Hepatocyte (in vitro differentiated cells): Measurements from ENCODE around the gene RELCH. TPM values are rescaled to one million over a fixed set of nuclear protein-coding genes. Genes with fewer than 3 reads are reported as not detected.

Experiments
- DNase-seq: peaks from one replicate; pipeline ENCODE4 v3.0.0-alpha.2; 2016; ENCODE audit warnings: low spot score
- H2AFZ ChIP-seq: fragments of 200-600 bp; sonication (generic); 2 replicates; pipeline ENCODE4 v1.6.0; 2016; ENCODE audit warnings: antibody characterized with exemption, mild to moderate bottlenecking
- H3K27ac ChIP-seq: fragments of 200-600 bp; sonication (generic); 2 replicates; pipeline ENCODE4 v1.5.1; 2016; ENCODE audit warnings: mild to moderate bottlenecking
- H3K27me3 ChIP-seq: fragments of 200-600 bp; sonication (generic); 2 replicates; pipeline ENCODE4 v1.6.1; 2016
- H3K36me3 ChIP-seq: fragments of 200-600 bp; sonication (generic); replicated peaks from 2 replicates; pipeline ENCODE4 v1.5.1; 2016; ENCODE audit warnings: low read depth; ENCODE audit not compliant: insufficient read depth
- H3K4me1 ChIP-seq: fragments of 200-600 bp; sonication (generic); 2 replicates; pipeline ENCODE4 v1.5.1; 2016; ENCODE audit warnings: mild to moderate bottlenecking, moderate library complexity; ENCODE audit not compliant: insufficient read depth
- H3K4me2 ChIP-seq: fragments of 200-600 bp; sonication (generic); 2 replicates; pipeline ENCODE4 v1.6.0; 2016
- H3K4me3 ChIP-seq: fragments of 200-600 bp; sonication (generic); 2 replicates; pipeline ENCODE4 v1.5.1; 2016; ENCODE audit warnings: mild to moderate bottlenecking
- H3K79me2 ChIP-seq: fragments of 200-600 bp; sonication (generic); 2 replicates; pipeline ENCODE4 v1.6.0; 2017; ENCODE audit warnings: mild to moderate bottlenecking
- H3K9me2 ChIP-seq: fragments of 200-600 bp; sonication (generic); replicated peaks from 2 replicates; pipeline ENCODE4 v1.6.0; 2017; ENCODE audit warnings: mild to moderate bottlenecking; ENCODE audit not compliant: insufficient read depth
- H3K9me3 ChIP-seq: fragments of 200-600 bp; sonication (generic); 2 replicates; pipeline ENCODE4 v1.5.1; 2016; ENCODE audit warnings: low read depth, mild to moderate bottlenecking
- H4K20me1 ChIP-seq: fragments of 200-600 bp; sonication (generic); 2 replicates; pipeline ENCODE4 v1.6.0; 2016; ENCODE audit warnings: mild to moderate bottlenecking; ENCODE audit not compliant: insufficient read depth, poor library complexity, severe bottlenecking
- CTCF ChIP-seq: fragments of 200-600 bp; sonication (generic); IDR thresholded peaks from 2 replicates; pipeline ENCODE4 v1.5.1; 2016; ENCODE audit warnings: antibody characterized with exemption, mild to moderate bottlenecking; ENCODE audit not compliant: poor library complexity
- EZH2 ChIP-seq: fragments of 200-600 bp; sonication (generic); IDR thresholded peaks from 2 replicates; pipeline ENCODE4 v1.6.1; 2016; ENCODE audit warnings: antibody characterized with exemption, mild to moderate bottlenecking, borderline replicate concordance
- EZH2phosphoT487 ChIP-seq: fragments of 200-600 bp; sonication (generic); IDR thresholded peaks from one replicate; pipeline ENCODE4 v1.6.1; 2018; ENCODE audit warnings: antibody characterized with exemption, mild to moderate bottlenecking, low read depth, moderate library complexity; ENCODE audit not compliant: unreplicated experiment, severe bottlenecking
- WGBS: methylation state at CpG from one replicate; pipeline ENCODE4 v1.1.6; 2016; ENCODE audit warnings: low lambda C conversion rate; ENCODE audit errors: missing lambda C conversion rate; 5-methylcytosine and 5-hydroxymethylcytosine counted together
- polyA plus RNA-seq: library from polyadenylated mRNA; unstranded; fragments of >200 nt; fragmentation: Nextera tagmentation; extraction: Ambion mirVana; gene quantifications from 2 replicates; pipeline ENCODE4 v1.2.1, GENCODE V29; 2016
- total RNA-seq: library from RNA; depleted of rRNA; stranded (reverse); fragments of >200 nt; gene quantifications from 2 replicates; pipeline ENCODE4 v1.2.3, GENCODE V29; 2014

RELCH gene
- total and polyA plus RNA-seq, 2 experiments from 2014 or later, result 8.3 to 45.8 TPM

GRCh38 chr18:62326646-62327348, 139.7 kb downstream of the RELCH start:
- Histone ChIP-seq H2AFZ (no peak overlapping the region), H3K27ac (no peak overlapping the region), H3K9me2 (no peaks in the 10 kb centered on the region), H3K9me3 (no peaks in the 10 kb centered on the region), H3K27me3 (peaks cover 52% of the 10 kb centered on the region), H3K36me3 (no peaks in the 10 kb centered on the region), H3K4me2 (peak overlapping the region; percentile 99), H3K4me3 (peak overlapping the region; percentile 67), H4K20me1 (no peaks in the 10 kb centered on the region), H3K79me2 (no peaks in the 10 kb centered on the region), H3K4me1 (peaks cover 37% of the 10 kb centered on the region)
- TF ChIP-seq EZH2phosphoT487 (no peak), EZH2 (no peak), CTCF (no peak)
- WGBS, result 38% methylated on average over 12 of the region's 12 CpGs
- DNase-seq, result no peak

- peak overlapping the region; percentile 88 for H3K27ac ChIP-seq
Observed at GRCh38 chr18:62327977-62328376, 140.9 kb downstream of the RELCH start.

GRCh38 chr18:62328586-62329525, 141.8 kb downstream of the RELCH start:
- no peak overlapping the region for H2AFZ ChIP-seq
- no peaks in the 10 kb centered on the region for H3K36me3 ChIP-seq
- no peak for DNase-seq
- no peaks in the 10 kb centered on the region for H4K20me1 ChIP-seq
- peaks cover 37% of the 10 kb centered on the region for H3K4me1 ChIP-seq
- TF ChIP-seq EZH2phosphoT487 (no peak), CTCF (no peak), EZH2 (no peak)
- H3K4me3 ChIP-seq, result no peak overlapping the region
- peaks cover 45% of the 10 kb centered on the region for H3K27me3 ChIP-seq
- H3K27ac ChIP-seq, result peak overlapping the region; percentile 88
- peak overlapping the region; percentile 50 for H3K4me2 ChIP-seq
- H3K79me2 ChIP-seq, result no peaks in the 10 kb centered on the region
- H3K9me2 ChIP-seq, result no peaks in the 10 kb centered on the region
- 85% methylated on average over 6 of the region's 6 CpGs for WGBS
- no peaks in the 10 kb centered on the region for H3K9me3 ChIP-seq

More at GRCh38 chr18:62327977-62328376, 140.9 kb downstream of the RELCH start:
- H3K4me3 ChIP-seq, result no peak overlapping the region
- H3K36me3 ChIP-seq, result no peaks in the 10 kb centered on the region
- no peaks in the 10 kb centered on the region for H4K20me1 ChIP-seq
- no peaks in the 10 kb centered on the region for H3K79me2 ChIP-seq
- peak overlapping the region; percentile 35 for H3K4me2 ChIP-seq
- DNase-seq, result no peak
- TF ChIP-seq EZH2phosphoT487 (no peak), CTCF (no peak), EZH2 (no peak)
- H3K27me3 ChIP-seq, result peaks cover 49% of the 10 kb centered on the region
- H2AFZ ChIP-seq, result no peak overlapping the region
- WGBS, result 43% methylated on average over 7 of the region's 7 CpGs
- H3K4me1 ChIP-seq, result peaks cover 37% of the 10 kb centered on the region
- no peaks in the 10 kb centered on the region for H3K9me3 ChIP-seq
- no peaks in the 10 kb centered on the region for H3K9me2 ChIP-seq
